IMR-90 (cell line): ENCODE measurements around the gene CYP26B1. TPM values are rescaled to one million over a fixed set of nuclear protein-coding genes. Genes with fewer than 3 reads are reported as not detected.
"Not testable (repeated sequence)": the region's sequence is repeated elsewhere in the genome, so short reads cannot be mapped to it uniquely, and the experiment has no call there.

Experiments
- ATAC-seq: fragments of 200-7000 bp; cut with Tn5 transposase; 2 replicates; pipeline ENCODE4 v1.9.1; 2020; ENCODE audit warnings: low read depth, mild to moderate bottlenecking, moderate library complexity
- BruUV-seq: library from RNA; stranded (reverse); fragments of 400-500 nt; replicated peaks from 2 replicates; lab custom pipeline; 2021; lab: Mats Ljungman, UMichigan
- CTCF ChIA-PET: fragments of 300-600 bp; formaldehyde crosslinking; extraction: SDS; loops from one replicate; lab custom pipeline; 2021; ENCODE audit warnings: antibody characterized with exemption; lab: Yijun Ruan, JAX
- POLR2A ChIA-PET: fragments of 300-600 bp; sonication (Branson Sonifier 250); formaldehyde crosslinking; loops from one replicate; lab custom pipeline; 2022; ENCODE audit warnings: antibody characterized with exemption; ENCODE audit not compliant: unreplicated experiment; lab: Charles Lee
- DNase-seq: peaks from one replicate; pipeline ENCODE4 v3.0.0; 2013
- H2AFZ ChIP-seq: replicated peaks from 2 replicates; pipeline ENCODE3; 2013; ENCODE audit warnings: low read length, mild to moderate bottlenecking; ENCODE audit not compliant: poor library complexity
- H2AK5ac ChIP-seq: 2 replicates; pipeline ENCODE4 v1.6.1; 2013; ENCODE audit warnings: low read depth, low read length, inconsistent platforms
- H2AK9ac ChIP-seq: replicated peaks from 2 replicates; pipeline ENCODE3; 2013; ENCODE audit warnings: mild to moderate bottlenecking, low read depth, low read length, moderate library complexity; ENCODE audit not compliant: poor library complexity
- H2BK120ac ChIP-seq: 2 replicates; pipeline ENCODE4 v1.6.1; 2013; ENCODE audit warnings: low read depth, low read length, inconsistent platforms
- H2BK15ac ChIP-seq: 3 replicates; pipeline ENCODE4 v1.6.1; 2013; ENCODE audit warnings: low read depth, low read length, inconsistent platforms
- H2BK20ac ChIP-seq: 2 replicates; pipeline ENCODE4 v1.6.1; 2013; ENCODE audit warnings: low read depth, mild to moderate bottlenecking, inconsistent platforms, low read length, moderate library complexity
- H2BK5ac ChIP-seq: 2 replicates; pipeline ENCODE4 v1.6.1; 2013; ENCODE audit warnings: mild to moderate bottlenecking, low read depth, low read length, inconsistent platforms; ENCODE audit not compliant: poor library complexity, severe bottlenecking
- H3K14ac ChIP-seq: replicated peaks from 2 replicates; pipeline ENCODE4 v1.6.1; 2013; ENCODE audit warnings: low read depth, low read length, inconsistent platforms
- H3K18ac ChIP-seq: 2 replicates; pipeline ENCODE4 v1.6.1; 2013; ENCODE audit warnings: low read depth, low read length, control low read depth
- H3K23ac ChIP-seq: 2 replicates; pipeline ENCODE4 v1.6.1; 2013; ENCODE audit warnings: low read depth, low read length, inconsistent platforms
- H3K27ac ChIP-seq: 2 replicates; pipeline ENCODE4 v1.5.1; 2013; ENCODE audit warnings: mild to moderate bottlenecking, control low read depth, low read length; ENCODE audit not compliant: insufficient read depth
- H3K27me3 ChIP-seq: 2 replicates; pipeline ENCODE4 v1.6.1; 2013; ENCODE audit warnings: low read length; ENCODE audit not compliant: control insufficient read depth, insufficient read depth
- H3K36me3 ChIP-seq: 2 replicates; pipeline ENCODE4 v1.6.1; 2013; ENCODE audit warnings: low read length, mixed read lengths; ENCODE audit not compliant: control insufficient read depth, insufficient read depth
- H3K4ac ChIP-seq: 2 replicates; pipeline ENCODE4 v1.6.1; 2013; ENCODE audit warnings: low read depth, low read length, inconsistent platforms
- H3K4me1 ChIP-seq: 2 replicates; pipeline ENCODE4 v1.6.1; 2013; ENCODE audit warnings: low read length, mixed read lengths; ENCODE audit not compliant: control insufficient read depth, insufficient read depth
- H3K4me2 ChIP-seq: 2 replicates; pipeline ENCODE4 v1.6.1; 2013; ENCODE audit warnings: low read depth, mild to moderate bottlenecking, control low read depth, low read length, moderate library complexity
- H3K4me3 ChIP-seq: 2 replicates; pipeline ENCODE4 v1.5.1; 2013; ENCODE audit warnings: low read depth, mild to moderate bottlenecking, control low read depth, low read length, moderate library complexity; ENCODE audit not compliant: insufficient read depth
- H3K56ac ChIP-seq: 2 replicates; pipeline ENCODE4 v1.6.1; 2013; ENCODE audit warnings: low read length, inconsistent platforms; ENCODE audit not compliant: insufficient read depth; ENCODE audit errors: extremely low read depth
- H3K79me1 ChIP-seq, 2 experiments: 2 replicates each; pipeline ENCODE4 v1.6.1; 2013; ENCODE audit warnings: low read length in 2 of 2, inconsistent platforms in 1 of 2, low read depth in 1 of 2
- H3K9ac ChIP-seq: 2 replicates; pipeline ENCODE4 v1.6.1; 2013; ENCODE audit warnings: low read depth, low read length, control low read depth
- H3K9me1 ChIP-seq: 2 replicates; pipeline ENCODE4 v1.6.1; 2013; ENCODE audit warnings: low read length, inconsistent platforms; ENCODE audit not compliant: insufficient read depth
- H3K9me3 ChIP-seq: 2 replicates; pipeline ENCODE4 v1.6.1; 2013; ENCODE audit warnings: low read length; ENCODE audit not compliant: control insufficient read depth, insufficient read depth
- H4K20me1 ChIP-seq: 2 replicates; pipeline ENCODE4 v1.6.1; 2013; ENCODE audit warnings: low read length, inconsistent platforms; ENCODE audit not compliant: insufficient read depth
- H4K5ac ChIP-seq: 2 replicates; pipeline ENCODE4 v1.6.1; 2013; ENCODE audit warnings: mild to moderate bottlenecking, low read depth, low read length, control low read depth
- H4K8ac ChIP-seq, 2 experiments: 2 replicates each; pipeline ENCODE4 v1.6.1; 2013; ENCODE audit warnings: low read depth in 2 of 2, low read length in 2 of 2, control low read depth in 1 of 2, inconsistent platforms in 1 of 2
- H4K91ac ChIP-seq: 2 replicates; pipeline ENCODE4 v1.6.1; 2013; ENCODE audit warnings: low read depth, low read length, inconsistent platforms; ENCODE audit not compliant: insufficient read depth
- WGBS, 2 experiments: methylation state at CpG; one replicate each; pipeline versions ENCODE4 v1.1.5 to v1.1.7; 2013; ENCODE audit warnings: missing lambda C conversion rate in 2 of 2; ENCODE audit not compliant: insufficient read length in 1 of 2; ENCODE audit errors: extremely low coverage in 2 of 2; 5-methylcytosine and 5-hydroxymethylcytosine counted together
- dilution Hi-C: fragments of 300-500 bp; cut with HindIII; formaldehyde crosslinking; loops from one replicate; pipeline ENCODE4 v1.14.3; 2018; ENCODE audit warnings: low sequenced_read_pairs; ENCODE audit not compliant: unreplicated experiment
- in situ Hi-C: fragments of 300-500 bp; cut with MboI; formaldehyde crosslinking; loops from 3 replicates; pipeline ENCODE4 v1.14.3; 2019; ENCODE audit warnings: low sequenced_read_pairs, inconsistent platforms, mixed read lengths
- intact Hi-C: fragments of 100-400 bp; cut with micrococcal nuclease; formaldehyde crosslinking; loops from 2 replicates; pipeline ENCODE4 v1.10.0; 2022
- polyA plus RNA-seq, 3 experiments: library from polyadenylated mRNA; depleted of rRNA; stranded (reverse); fragments of >200 nt; gene quantifications; 2 replicates each; pipeline ENCODE4 v1.2.3, GENCODE V29; 2012; ENCODE audit warnings: low replicate concordance in 1 of 3
- total RNA-seq: library from RNA; depleted of rRNA; stranded (reverse); fragments of >200 nt; gene quantifications from 2 replicates; pipeline ENCODE4 v1.2.3, GENCODE V29; 2012

CYP26B1 gene
- total and polyA plus RNA-seq, 2 of the 4 experiments (the other 2 are of a cell fraction), result 0.02 TPM; not detected in 1

DNA sequence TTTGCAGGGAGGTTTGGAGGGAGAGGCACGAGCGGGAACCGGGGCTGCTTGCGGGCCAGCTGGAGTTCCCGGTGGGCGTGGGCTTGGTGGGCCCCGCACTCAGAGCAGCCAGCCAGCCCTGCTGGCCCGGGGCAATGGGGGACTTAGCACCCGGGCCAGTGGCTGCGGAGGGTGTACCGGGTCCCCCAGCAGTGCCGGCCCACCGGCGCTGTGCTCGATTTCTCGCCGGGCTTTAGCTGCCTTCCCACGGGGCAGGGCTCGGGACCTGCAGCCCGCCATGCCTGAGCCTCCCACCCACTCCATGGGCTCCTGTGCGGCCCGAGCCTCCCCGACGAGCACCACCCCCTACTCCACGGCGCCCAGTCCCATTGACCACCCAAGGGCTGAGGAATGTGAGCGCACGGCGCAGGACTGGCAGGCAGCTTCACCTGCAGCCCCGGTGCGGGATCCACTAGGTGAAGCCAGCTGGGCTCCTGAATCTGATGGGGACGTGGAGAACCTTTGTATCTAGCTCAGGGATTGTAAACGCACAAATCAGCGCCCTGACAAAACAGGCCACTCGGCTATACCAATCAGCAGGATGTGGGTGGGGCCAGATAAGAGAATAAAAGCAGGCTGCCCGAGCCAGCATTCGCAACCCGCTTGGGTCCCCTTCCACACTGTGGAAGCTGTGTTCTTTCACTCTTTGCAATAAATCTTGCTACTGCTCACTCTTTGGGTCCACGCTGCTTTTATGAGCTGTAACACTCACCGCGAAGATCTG lies 60.6 kb downstream of the CYP26B1 start:
- H4K5ac ChIP-seq, dilution Hi-C loops, BruUV-seq: not testable (repeated sequence)

More for the DNA sequence above, 60.6 kb downstream of the CYP26B1 start:
- H3K4me2 ChIP-seq, ATAC-seq, H3K23ac ChIP-seq, H2BK15ac ChIP-seq, H3K79me1 ChIP-seq, H3K4me1 ChIP-seq, H2BK5ac ChIP-seq, H3K14ac ChIP-seq, H3K9ac ChIP-seq, H2AK5ac ChIP-seq, H2AK9ac ChIP-seq, H3K4ac ChIP-seq, H3K27ac ChIP-seq, DNase-seq, H4K8ac ChIP-seq, H2BK120ac ChIP-seq, H4K91ac ChIP-seq, H2BK20ac ChIP-seq, H3K9me1 ChIP-seq, H3K56ac ChIP-seq, CTCF ChIA-PET, H3K18ac ChIP-seq, H3K4me3 ChIP-seq, H3K27me3 ChIP-seq, H3K36me3 ChIP-seq, intact Hi-C loops, H3K9me3 ChIP-seq, H2AFZ ChIP-seq, in situ Hi-C loops, POLR2A ChIA-PET, H4K20me1 ChIP-seq: not testable (repeated sequence)
- 88% methylated on average over 6 of the region's 41 CpGs; no CpG with 5 or more reads in 1 of the 2 experiments for WGBS, 2 experiments
